Panc1 (cell line): Measurements from ENCODE around the gene RXFP3.

ENCODE experiments used
- POLR2AphosphoS5 ChIP-seq: IDR thresholded peaks from 2 replicates; pipeline ENCODE4 v1.6.1; 2012; ENCODE audit warnings: mild to moderate bottlenecking, low read depth, low read length, moderate library complexity
- TCF7L2 ChIP-seq: IDR thresholded peaks from 2 replicates; pipeline ENCODE4 v1.6.1; 2011; ENCODE audit warnings: mild to moderate bottlenecking, low read depth, low read length, inconsistent platforms
- TF ChIP-seq, protein P1 (sequence below): fragments of 450-650 bp; IDR thresholded peaks from 2 replicates; pipeline ENCODE4 v1.5.1; 2017; ENCODE audit warnings: mild to moderate bottlenecking

GRCh38 chr5:33981408-33982162, 45.4 kb downstream of the RXFP3 start:
- TF ChIP-seq, protein P1, sequence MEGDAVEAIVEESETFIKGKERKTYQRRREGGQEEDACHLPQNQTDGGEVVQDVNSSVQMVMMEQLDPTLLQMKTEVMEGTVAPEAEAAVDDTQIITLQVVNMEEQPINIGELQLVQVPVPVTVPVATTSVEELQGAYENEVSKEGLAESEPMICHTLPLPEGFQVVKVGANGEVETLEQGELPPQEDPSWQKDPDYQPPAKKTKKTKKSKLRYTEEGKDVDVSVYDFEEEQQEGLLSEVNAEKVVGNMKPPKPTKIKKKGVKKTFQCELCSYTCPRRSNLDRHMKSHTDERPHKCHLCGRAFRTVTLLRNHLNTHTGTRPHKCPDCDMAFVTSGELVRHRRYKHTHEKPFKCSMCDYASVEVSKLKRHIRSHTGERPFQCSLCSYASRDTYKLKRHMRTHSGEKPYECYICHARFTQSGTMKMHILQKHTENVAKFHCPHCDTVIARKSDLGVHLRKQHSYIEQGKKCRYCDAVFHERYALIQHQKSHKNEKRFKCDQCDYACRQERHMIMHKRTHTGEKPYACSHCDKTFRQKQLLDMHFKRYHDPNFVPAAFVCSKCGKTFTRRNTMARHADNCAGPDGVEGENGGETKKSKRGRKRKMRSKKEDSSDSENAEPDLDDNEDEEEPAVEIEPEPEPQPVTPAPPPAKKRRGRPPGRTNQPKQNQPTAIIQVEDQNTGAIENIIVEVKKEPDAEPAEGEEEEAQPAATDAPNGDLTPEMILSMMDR: no peak
- no peak for TF ChIP-seq TCF7L2
- TF ChIP-seq POLR2AphosphoS5: no peak
